Activated B cell treated with CpG ODN at 0.5 μM for 24 hours (primary cell): ENCODE measurements around the gene PDGFB. TPM values are rescaled to one million over a fixed set of nuclear protein-coding genes. Genes with fewer than 3 reads are reported as not detected.

Experiments
- ATAC-seq: fragments of 200-7000 bp; cut with Tn5 transposase; one replicate; pipeline ENCODE4 v1.10.0; 2021; ENCODE audit warnings: low read depth, mild to moderate bottlenecking, moderate library complexity
- CTCF ChIA-PET: fragments of 350-600 bp; sonication (Branson Sonifier 250); formaldehyde crosslinking; loops from one replicate; lab custom pipeline; 2021; ENCODE audit warnings: antibody characterized with exemption; lab: Charles Lee
- POLR2A ChIA-PET: fragments of 350-600 bp; sonication (Branson Sonifier 250); formaldehyde crosslinking; loops from one replicate; lab custom pipeline; 2021; ENCODE audit warnings: antibody characterized with exemption; lab: Charles Lee
- DNase-seq: peaks from one replicate; pipeline ENCODE4 v3.0.0; 2022
- H3K27ac Mint-ChIP-seq: one replicate; pipeline ENCODE4 v1.8.0; 2020; ENCODE audit warnings: mixed read lengths
- H3K27me3 Mint-ChIP-seq: one replicate; pipeline ENCODE4 v1.8.0; 2021; ENCODE audit warnings: mixed read lengths
- H3K36me3 Mint-ChIP-seq: one replicate; pipeline ENCODE4 v1.8.0; 2021; ENCODE audit warnings: low read depth, mixed read lengths
- H3K4me1 Mint-ChIP-seq: one replicate; pipeline ENCODE4 v1.8.0; 2021; ENCODE audit warnings: mixed read lengths
- H3K4me3 Mint-ChIP-seq: one replicate; pipeline ENCODE4 v1.8.0; 2020; ENCODE audit warnings: mild to moderate bottlenecking, mixed read lengths
- H3K9me3 Mint-ChIP-seq: one replicate; pipeline ENCODE4 v1.8.0; 2020; ENCODE audit warnings: mixed read lengths
- intact Hi-C: fragments of 100-400 bp; cut with micrococcal nuclease; formaldehyde crosslinking; loops from one replicate; pipeline ENCODE4 v1.15.1; 2024
- total RNA-seq: library from RNA; stranded (reverse); gene quantifications from 2 replicates; pipeline ENCODE4 v1.2.3, GENCODE V29; 2022
- TF ChIP-seq, protein P1 (sequence below): fragments of 200-600 bp; IDR thresholded peaks from one replicate; pipeline ENCODE4 v1.8.0; 2022; ENCODE audit warnings: antibody characterized with exemption, mild to moderate bottlenecking

Gene PDGFB
- total RNA-seq, 1 donor from 2014 or later, result not detected

DNA sequence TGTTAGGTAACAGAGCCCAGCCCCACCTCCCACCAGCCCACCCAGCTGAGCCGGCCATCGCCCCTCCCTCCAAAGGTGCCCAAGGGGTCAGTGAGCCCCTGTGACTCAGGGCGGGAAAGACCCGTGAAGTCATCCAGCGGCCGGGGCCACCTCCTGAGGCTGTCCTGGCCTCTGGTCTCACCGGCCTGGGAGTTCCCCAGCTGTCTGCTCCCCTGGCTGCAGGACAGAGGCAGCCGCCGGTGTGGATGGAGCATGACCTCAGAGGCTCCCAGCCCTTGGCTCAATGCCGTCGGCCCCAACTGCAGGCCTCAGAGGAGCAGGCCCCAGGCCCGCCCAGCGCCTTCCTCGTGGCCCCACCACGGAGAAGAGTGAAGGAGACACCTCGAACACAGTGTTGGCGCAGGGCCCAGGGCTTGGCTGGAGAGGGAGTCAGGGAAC, 46.0 kb upstream of the PDGFB start:
- no peak overlapping the region for H3K4me3 Mint-ChIP-seq
- intact Hi-C loops, result no loop called here
- ATAC-seq, result no peak
- no peaks in the 10 kb centered on the region for H3K9me3 Mint-ChIP-seq
- no peaks in the 10 kb centered on the region for H3K36me3 Mint-ChIP-seq
- ChIA-PET POLR2A (no interaction called here), CTCF (no interaction called here)
- peaks cover 14% of the 10 kb centered on the region for H3K4me1 Mint-ChIP-seq
- H3K27ac Mint-ChIP-seq, result no peak overlapping the region
- TF ChIP-seq, protein P1, sequence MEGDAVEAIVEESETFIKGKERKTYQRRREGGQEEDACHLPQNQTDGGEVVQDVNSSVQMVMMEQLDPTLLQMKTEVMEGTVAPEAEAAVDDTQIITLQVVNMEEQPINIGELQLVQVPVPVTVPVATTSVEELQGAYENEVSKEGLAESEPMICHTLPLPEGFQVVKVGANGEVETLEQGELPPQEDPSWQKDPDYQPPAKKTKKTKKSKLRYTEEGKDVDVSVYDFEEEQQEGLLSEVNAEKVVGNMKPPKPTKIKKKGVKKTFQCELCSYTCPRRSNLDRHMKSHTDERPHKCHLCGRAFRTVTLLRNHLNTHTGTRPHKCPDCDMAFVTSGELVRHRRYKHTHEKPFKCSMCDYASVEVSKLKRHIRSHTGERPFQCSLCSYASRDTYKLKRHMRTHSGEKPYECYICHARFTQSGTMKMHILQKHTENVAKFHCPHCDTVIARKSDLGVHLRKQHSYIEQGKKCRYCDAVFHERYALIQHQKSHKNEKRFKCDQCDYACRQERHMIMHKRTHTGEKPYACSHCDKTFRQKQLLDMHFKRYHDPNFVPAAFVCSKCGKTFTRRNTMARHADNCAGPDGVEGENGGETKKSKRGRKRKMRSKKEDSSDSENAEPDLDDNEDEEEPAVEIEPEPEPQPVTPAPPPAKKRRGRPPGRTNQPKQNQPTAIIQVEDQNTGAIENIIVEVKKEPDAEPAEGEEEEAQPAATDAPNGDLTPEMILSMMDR, result no peak
- no peaks in the 10 kb centered on the region for H3K27me3 Mint-ChIP-seq
- DNase-seq, result no peak

DNA sequence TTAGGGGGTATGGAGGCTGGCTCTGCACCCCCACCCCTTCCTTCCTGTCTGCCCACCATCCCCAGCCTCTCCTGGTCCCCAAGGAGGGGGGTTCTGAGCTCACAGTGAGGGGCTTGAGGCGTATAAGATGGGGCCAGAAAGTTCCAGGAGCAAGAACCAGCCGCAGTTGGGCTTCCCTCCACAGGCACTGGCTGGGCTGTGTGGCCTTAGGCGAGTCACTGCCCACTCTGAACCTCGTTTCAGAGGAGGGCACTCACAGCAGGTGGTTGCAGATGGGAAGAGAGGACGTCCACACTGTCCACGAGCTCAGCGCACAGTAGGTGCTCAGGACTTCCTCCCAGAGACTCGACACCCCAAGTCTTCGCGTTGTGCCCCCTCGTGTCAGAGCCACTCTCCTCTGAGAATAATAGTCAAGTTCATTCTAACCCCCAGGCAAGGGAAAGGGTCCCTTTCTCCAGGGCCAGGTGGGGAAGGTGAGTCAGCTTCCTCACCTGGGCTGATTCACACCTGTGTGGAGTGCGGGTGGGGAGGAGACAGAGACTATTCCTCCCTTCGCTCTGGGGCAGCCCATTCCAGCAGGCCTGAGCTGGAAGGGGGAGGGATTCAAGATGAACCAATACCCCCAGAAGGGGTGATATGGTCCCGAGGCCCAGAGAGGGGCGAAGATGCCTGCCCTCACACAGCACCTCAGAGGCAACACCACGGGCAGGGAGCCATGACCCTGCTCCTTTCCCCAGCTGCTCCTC, 45.4 kb upstream of the PDGFB start:
- H3K4me3 Mint-ChIP-seq, result no peak overlapping the region
- ChIA-PET POLR2A (no interaction called here), CTCF (no interaction called here)

DNA sequence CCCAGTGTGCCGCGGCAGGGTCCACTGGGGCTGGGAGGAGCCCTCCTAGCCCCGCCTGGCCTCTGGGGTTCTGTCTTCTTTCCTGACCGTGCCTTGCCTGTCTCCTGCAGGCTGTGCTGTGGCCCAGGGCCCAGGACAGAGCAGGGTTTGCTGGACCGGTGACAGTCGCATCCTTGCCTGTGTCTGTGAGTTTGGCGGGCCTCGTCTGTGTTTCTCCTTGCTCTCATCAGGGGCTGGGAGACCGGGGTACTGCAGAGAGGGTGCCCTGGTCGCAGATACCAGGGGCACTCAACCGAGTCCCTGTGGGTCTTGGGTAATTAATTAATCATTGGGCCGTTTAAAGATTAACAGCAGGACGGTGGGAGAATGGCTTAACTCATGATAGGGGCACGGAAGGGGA, 44.8 kb upstream of the PDGFB start:
- Mint-ChIP-seq H3K27ac (no peak overlapping the region), H3K9me3 (peaks cover 3% of the 10 kb centered on the region), H3K36me3 (no peaks in the 10 kb centered on the region), H3K4me1 (peaks cover 15% of the 10 kb centered on the region), H3K27me3 (no peaks in the 10 kb centered on the region), H3K4me3 (no peak overlapping the region)
- TF ChIP-seq, protein P1, result no peak
- DNase-seq (no peak), ATAC-seq (no peak)
- CTCF ChIA-PET, result no interaction called here
- POLR2A ChIA-PET, result no interaction called here
- intact Hi-C loops, result no loop called here

More for the DNA sequence above, 45.4 kb upstream of the PDGFB start:
- Mint-ChIP-seq H3K36me3 (no peaks in the 10 kb centered on the region), H3K4me1 (peaks cover 15% of the 10 kb centered on the region), H3K27me3 (no peaks in the 10 kb centered on the region), H3K27ac (no peak overlapping the region), H3K9me3 (peaks cover 1% of the 10 kb centered on the region)
- no peak for DNase-seq
- no peak for ATAC-seq
- intact Hi-C loops, result no loop called here
- TF ChIP-seq, protein P1, result no peak

DNA sequence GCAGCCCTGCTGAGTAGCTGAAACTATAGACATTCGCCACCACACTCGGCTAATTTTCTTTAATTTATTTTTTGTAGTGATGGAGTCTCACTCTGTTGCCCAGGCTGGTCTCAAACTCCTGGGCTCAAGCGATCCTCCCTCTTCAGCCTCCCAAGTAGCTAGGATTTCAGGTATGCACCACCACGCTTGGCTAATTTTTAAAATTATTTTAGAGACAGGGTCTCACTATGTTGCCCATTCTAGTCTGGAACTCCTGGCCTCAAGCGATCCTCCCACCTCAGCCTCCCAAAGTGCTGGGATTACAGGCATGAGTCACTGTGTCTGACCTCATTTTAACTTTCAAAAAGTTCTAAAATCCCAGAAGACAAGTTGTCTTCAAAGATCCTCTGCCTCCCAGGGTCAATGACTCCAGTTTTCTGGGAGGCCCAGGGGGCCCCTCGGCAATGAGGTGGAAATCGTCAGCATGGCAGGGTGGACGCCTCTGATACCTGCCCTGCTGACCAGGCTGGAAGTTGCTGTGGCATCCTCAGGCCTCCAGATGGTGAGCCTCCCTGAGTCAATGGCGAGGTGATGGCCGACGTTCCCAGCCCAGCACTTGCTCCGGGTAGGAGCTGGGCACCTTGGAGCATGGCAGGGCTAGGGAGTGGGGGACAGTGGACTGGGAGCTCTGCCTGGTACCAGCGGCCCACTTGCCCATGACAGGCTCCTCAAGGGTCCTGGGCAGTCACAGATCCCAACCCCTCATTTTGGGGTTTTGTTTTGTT, 43.5 kb upstream of the PDGFB start:
- no peak for DNase-seq
- peaks cover 3% of the 10 kb centered on the region for H3K9me3 Mint-ChIP-seq
- no peak for ATAC-seq
- intact Hi-C loops, result no loop called here
- ChIA-PET CTCF (no interaction called here), POLR2A (interaction anchor here (0.5 to 0.7 kb wide), 2 partner anchors 15 to 55 kb away, joined by 7 read pairs; no protein-coding TSS in a partner anchor)
- peaks cover 15% of the 10 kb centered on the region for H3K4me1 Mint-ChIP-seq
- no peak overlapping the region for H3K4me3 Mint-ChIP-seq
- H3K36me3 Mint-ChIP-seq, result no peaks in the 10 kb centered on the region
- TF ChIP-seq, protein P1, result no peak
- no peaks in the 10 kb centered on the region for H3K27me3 Mint-ChIP-seq
- no peak overlapping the region for H3K27ac Mint-ChIP-seq
